ENCODE results near the gene KLHL13.
"Not testable (repeated sequence)": the region's sequence is repeated elsewhere in the genome, so short reads cannot be mapped to it uniquely, and the experiment has no call there.

Gene KLHL13

DNA sequence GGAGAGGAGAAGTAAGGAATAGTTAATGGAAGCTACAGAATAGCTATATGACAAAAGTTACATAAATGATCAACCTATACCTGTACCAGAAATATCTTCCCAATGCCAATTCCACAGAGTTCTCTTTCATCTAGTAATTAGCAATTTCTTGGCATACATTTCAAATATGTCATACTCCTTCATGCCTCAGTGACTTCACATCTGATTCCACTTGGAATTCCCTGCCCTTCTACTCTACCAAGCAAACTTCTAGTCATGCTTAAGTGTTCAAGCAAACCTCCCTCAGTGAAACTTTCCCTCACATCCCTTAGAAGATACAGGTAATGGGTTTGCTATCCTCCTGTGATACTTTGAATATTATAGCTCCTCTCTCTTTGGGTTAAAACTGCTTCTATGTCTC, 127.1 kb downstream of the KLHL13 start:
- no peak for DNase-seq

DNA sequence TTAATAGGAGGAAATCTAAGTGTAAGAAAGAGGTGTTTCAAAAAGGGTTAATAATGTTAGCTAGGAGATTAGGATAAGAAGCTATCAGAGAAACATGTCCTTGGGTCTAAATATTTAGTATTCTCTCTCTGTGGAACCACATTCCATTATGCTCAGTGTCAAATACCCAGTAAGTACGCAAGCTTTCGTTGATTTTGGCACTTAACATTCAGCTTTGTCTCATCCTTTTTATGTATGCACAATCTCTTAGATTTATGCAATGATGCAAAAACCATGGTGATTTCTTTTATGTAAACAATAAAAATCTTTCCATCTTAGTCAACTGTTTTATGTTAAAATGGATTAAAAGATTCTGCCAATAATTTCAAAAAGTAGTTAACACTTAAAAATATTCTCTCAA, 129.2 kb downstream of the KLHL13 start:
- no peak for DNase-seq

DNA sequence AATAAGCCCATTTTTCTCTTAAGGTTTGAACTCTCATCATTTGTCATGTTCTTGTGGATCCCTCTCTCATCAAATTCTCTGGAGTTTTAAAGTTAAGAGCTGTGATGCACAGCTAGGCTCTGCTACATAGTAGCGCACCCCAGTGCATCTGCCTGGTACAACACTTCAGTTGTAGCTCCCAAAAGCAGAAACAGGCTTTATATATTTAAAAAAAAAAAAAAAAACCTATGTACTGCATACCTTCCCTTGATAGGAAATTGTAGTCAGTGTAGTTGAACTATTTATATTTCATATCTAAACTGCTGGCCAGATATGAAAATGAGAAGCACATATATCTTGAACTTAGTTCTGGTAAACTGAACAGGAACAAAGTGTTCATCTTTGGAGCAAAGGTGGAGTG, 131.4 kb downstream of the KLHL13 start:
- DNase-seq: no peak

DNA sequence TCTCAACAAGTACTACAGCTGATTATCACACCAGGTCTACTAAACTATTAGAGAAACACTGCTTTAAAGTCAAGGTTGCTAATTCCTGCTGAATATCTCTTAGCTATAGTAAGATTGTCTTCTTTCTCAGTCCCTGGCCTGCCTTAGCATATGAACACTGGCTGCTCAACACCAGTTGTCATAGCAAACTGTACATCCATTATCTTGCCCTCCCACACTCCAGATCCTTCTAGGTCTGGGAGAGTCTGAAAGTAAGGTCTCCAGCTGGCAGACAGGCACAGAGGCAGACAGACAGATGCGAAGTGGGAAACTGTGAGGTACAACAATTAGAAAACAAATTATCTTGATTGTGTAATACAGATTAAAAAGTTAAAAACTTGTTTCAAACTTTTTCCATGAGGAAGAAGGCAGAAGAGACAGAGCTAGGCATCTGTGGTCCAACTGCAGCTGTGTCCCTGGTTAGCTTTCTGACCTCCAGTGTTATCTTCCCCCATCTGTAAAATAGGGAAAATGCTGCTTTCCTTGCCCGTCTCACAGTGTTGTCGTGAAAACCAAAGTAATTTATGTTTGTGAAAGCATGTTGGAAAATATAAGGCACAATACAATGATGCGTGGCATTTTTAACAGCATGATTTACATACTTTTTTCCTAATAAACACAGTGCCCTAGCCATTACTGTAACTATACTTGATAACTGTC, 133.8 kb downstream of the KLHL13 start:
- DNase-seq: no peak

DNA sequence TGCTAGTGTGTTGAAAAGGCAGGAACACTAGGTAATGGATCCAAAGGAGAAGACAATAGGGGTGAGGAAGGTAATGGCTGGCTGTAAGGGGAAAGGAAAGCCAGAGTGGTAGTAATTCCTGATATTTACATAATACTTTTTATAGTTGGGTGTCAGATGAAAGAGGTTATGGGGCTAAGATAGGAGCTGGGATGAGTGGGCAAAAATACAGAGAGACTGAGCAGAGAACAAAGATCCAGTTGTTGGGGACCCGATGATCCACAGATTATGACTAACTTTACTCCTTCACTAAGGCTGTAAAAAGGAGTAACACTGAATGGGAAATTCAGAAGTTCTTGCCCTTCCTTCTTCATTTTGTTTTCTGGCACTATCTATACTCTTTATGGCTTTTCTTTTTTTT, 138.2 kb downstream of the KLHL13 start:
- no peak for DNase-seq

DNA sequence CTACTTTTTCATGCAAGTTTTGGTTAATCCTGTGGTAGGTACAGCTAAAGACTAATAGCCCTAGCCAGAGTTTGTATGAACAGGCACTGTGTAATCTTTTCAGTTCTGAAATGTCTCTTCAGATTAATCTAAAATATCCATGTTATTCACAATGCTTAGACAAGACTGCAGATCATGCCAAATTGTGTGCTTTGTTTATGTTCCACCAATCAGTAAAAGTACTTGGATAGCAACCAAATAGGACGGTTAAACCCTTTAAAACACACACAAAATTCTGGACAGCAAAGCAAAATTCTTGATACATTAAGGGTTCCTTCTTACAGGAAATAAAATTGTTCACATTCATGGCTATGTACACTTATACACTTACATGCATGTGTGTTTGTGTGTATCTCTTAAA, 139.1 kb downstream of the KLHL13 start:
- no peak for DNase-seq

DNA sequence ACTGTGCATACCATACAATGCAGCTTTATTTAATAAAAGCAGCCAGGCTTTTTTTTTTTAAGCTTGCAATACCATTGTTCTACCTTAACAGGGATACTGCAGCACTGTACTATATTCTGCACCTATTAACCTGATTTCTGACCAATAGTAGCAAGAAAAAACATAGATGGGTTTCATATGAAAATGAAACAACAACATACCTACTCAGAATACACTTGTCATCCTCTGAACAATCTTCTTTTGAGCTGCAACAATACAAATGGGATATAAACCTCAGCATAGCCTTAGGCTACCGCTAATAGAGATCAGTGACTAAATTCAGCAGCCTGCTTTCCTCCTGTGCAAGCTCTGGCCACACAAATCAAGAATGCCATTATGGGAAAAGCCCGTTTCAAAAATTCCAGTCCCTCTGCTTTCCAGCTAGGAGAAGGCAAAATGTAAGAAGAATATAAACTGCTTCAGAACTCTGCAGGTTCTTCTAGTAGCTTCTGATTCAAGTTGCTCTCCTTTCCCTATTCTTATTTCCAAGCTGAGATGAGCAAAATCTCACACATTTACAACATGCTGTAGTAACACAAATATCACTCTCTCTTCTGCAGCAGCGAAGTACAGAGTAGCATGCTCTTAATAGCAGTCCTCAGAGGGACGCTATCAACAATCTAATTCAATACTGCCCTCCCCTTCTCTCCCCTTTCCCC, 143.4 kb downstream of the KLHL13 start:
- no peak for DNase-seq

DNA sequence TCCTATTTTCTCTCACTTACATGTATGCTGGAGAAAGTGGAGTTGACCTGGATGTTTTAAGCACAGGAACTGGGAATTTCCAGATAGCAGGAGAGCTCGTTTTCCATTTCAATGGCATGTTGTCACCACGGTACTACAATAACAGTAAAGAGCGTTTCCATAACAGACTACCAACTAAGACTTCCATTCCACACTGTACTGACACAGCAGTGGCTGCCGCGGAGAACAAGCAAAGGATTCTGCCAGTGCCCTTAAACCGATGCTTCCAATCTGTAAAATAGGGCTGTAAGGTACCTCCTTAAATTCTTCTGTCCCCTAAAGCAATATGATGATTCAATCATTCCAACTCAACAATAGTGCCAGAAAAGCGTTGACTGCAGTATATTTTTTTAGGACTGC, 143.9 kb downstream of the KLHL13 start:
- DNase-seq: no peak

DNA sequence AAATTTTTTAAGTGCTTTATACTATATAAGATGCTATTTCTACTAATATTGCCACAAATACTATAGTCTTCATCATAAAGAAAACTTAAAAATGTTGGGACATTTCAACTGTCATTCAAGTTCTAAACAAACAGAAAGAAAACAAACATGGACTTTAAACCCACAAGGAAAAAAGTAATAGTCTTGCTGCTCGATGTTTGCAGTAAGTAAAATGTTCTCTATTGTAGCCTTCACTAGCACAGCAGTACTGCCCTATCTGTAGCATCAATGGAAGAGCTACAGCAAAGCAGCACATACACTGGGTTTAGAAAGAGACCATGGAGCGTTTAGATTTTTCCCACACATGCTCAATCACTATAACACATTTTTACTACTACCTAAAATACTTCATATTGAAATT, 146.8 kb downstream of the KLHL13 start:
- no peak for DNase-seq

DNA sequence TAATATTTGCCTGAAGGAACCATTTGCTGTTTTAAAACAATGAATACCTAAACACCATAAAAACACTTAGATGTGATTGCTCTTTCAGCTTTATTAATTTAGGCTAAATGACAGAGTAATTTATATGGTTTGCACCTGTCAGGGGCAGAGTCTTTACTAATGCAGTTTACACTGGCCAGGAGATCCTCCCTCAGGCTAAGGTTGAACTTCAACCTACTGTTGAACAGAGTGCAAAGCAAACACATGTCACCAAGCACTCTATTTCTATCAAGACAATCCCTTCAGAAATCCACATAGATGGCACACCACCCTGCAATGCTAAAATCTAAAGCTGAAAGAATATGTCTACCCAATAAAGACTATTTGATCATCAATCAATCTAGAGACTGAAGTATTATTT, 147.3 kb downstream of the KLHL13 start:
- DNase-seq: no peak

DNA sequence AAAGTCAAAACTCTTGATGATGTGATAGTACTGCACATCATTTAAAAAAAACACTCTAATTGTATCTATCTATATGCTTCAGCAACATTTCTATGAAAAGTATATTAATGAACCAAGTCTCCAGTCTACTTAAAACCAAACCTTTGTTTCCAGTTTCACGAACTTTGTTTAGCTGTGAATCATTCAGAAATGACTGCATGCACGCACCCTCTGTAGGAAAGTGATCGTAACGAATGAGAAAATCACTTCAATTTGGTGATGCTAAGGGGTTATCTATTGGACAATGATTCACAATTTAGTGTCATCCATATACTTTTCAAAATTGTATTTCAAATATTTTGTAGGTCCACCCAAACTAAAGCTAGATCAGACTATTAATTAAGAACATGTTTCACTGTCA, 157.6 kb downstream of the KLHL13 start:
- no peak for DNase-seq

DNA sequence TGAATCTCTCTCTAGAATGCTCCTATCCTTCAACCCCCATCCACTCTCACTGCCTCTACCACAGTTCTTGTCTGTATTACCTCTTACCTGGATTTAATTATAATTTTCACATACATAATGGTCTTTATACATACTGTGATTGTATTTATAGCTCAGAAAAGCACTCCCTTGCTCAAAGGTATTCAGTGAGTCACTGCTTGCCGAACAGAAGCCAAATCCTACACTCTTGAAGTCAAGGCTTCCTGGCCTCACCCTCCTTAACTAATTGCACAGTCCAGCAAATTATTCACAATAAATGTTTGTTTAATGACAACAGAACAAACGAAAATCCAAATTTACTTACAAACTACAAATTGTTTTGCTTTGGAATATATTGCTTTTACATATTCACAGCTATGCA, 159.5 kb downstream of the KLHL13 start:
- DNase-seq: no peak

DNA sequence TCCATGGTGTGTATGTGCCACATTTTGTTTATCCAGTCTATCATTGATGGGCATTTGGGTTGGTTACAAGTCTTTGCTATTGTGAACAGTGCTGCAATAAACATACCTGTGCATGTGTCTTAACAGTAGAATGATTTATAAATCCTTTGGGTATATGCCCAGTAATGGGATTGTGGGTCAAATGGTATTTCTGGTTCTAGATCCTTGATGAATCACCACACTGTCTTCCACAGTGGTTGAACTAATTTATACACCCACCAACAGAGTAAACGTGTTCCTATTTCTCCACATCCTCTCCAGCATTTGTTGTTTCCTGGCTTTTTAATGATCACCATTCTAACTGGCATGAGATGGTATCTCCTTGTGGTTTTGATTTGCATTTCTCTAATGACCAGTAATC, 177.3 kb downstream of the KLHL13 start:
- DNase-seq: not testable (repeated sequence)

DNA sequence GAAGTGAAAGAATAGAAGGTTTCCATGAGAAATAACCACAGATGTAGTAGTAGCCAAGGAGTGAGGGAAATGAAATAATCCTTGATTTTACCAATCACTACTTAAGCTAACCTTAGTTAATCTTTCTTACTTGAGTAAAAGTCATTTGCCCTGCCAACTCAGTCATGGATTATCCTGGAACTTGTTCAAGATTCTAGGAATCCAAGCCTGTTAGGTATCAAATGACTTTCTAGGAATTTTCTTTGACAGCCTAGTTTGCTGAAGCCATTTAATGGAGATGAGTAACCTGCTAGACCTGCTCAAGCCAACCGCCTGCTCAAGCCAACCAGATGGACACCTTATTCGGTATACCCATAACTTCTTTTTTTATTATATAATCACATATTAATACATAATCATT, 180.5 kb downstream of the KLHL13 start:
- no peak for DNase-seq

DNA sequence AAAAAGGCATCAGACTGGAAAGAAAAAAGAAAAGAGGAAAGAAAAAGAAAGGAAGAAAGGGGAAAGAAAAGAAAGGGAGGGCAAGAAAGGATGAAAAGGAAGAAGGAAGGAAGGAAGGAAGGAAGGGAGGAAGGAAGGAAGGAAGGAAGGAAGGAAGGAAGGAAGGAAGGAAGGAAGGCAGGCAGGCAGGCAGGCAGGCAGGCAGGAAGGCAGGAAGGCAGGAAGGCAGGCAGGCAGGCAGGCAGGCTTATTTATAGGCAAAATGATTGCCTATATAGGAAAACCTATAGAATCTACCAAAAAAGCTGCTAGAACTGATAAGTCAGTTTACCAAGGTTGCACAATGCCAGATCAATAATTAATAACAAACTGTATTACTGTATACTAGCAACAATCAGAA, 186.5 kb downstream of the KLHL13 start:
- DNase-seq: not testable (repeated sequence)

DNA sequence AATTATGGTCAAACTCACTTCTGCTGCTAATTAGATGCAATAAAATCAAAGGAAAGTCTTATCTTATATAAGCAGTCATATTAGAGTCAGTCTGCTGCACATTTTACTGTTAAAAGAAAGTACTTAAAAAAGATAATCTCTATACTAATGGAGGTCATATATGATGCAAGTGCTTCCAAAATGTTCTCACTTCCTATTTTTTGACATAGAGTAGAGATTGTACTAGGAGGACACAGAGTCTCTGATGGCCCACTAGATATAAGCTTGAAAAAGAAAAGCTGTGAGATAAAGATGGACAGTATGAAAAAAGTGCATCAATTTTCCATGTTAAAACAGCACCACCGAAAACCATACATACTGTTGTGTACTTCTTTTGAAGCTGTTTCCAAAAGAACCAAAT, 196.9 kb downstream of the KLHL13 start:
- DNase-seq: no peak

DNA sequence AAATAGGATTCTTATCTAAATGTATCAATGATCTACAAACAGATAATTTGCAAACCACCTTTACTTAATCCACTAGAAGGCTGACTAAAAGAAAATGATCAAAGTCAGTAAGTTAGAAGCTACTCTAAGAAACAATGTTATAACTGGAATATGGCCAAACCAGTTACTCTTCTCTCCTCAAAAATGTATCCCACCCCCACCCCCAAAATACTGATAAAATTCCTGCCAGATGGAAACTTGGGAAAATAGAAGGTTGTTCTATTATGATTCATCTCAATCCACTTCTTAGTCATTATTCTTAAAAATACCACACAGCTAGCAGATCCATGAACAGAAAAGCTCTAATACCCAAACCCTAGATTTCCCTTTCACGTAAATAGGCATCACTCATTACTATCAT, 206.4 kb downstream of the KLHL13 start:
- DNase-seq: no peak

DNA sequence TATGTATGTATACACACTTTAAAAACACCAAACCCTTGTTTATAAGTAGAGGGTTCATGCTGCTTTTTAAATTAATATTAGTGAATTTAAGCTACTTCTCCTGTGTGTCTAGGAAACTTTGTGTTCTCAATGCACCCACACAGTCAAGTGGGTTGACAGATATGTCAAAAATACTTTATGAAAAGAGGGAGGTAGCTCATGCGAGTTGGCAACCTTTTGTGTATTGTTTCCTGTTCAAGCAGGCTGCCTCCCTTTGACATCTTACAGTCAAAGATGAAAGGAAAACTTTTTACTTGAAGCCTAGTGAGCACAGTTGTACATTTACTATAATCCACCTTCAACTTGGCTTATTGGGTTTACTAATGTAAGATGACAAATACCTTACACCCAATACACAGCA, 218.4 kb downstream of the KLHL13 start:
- DNase-seq: no peak

DNA sequence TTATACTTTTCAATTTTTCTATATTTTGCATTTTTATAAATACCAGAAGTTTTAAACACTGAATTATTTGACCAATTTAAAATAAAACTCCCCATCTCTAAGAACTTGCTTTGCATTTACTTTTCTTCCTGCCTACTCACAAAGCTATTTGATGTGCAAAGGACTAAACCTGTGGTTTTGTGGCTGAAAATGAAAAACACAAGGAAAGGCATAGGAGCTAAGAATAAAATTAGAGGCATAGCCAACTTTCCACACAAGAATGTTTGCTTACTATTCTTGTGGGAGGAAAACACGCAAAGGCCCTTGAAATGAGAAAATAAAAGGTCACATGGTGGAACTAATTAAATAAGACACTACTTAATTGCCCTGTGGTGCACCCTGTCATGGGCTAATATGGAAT, 221.2 kb downstream of the KLHL13 start:
- DNase-seq: no peak

DNA sequence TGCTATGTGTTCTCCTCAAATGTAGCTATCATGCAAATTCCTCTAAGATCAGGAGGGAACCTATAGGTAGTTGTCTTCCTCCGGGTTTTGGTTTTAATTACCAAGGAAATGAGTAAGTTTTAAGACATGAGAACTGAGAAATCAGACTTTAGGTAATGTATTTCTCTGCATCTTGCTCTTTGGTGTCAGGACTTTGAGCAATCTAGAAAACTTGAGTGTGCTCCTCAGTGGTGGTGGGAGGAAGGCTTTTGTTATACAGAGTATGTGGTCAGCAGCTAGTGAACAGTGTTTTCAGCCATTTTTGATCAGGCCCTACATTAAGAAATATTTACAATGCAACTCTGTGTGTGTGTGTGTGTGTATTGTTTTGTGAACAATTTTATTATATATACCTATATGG, 224.1 kb downstream of the KLHL13 start:
- no peak for DNase-seq

DNA sequence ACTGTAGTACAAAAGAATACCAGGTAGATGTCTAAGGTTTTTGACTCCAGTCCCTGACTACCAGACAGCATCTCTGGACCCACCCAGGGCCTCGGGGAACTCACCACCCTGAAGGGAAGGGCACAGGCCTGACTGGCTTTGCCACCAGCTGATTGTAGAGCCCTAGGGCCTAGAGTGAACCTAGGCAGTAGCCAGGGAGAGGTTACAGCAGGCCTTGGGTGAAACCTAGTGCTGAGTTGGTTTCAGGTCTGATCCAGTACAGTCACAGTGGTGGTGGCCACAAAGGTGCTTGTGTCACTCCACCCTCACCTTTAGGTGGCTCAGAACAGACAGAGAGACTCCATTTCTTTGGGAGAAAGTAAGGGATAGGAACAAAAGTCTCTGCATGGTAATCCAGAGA, 244.8 kb downstream of the KLHL13 start:
- no peak for DNase-seq

DNA sequence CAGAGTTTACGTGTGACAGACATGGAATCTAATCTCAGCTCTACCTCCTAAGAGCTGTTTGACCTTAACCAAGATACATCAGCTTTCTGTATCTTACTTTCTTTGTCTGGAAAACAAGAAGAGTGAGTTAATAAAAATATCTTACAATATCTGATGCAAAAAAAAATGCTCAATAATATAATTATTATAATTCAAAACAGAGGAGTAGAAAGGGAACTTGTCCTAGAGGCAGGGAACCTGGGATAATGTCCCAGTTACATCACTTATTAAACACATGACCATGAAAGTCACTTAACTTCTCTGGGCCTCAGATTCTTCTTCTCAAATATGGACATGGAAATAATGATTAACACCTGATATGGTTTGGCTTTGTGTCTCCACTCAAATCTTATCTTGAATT, 256.1 kb downstream of the KLHL13 start:
- no peak for DNase-seq

DNA sequence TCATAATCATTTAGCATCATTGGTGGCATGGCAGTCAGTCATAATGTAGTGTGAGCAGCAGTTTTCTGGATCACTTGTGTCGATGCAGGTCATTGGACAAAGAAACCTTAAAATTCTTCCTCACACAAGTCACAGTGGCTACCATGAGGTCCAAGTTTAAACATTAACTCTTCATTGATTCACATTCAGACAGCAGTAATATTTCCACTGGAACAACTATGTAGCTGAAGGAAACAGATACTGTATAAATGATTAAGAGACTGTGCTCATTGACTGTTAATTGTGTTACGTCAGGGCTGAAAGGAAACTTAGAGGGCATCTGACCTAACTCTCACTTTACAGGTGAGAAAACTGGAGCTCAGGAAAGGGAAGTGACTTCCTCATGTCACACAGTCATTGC, 261.8 kb downstream of the KLHL13 start:
- no peak for DNase-seq

DNA sequence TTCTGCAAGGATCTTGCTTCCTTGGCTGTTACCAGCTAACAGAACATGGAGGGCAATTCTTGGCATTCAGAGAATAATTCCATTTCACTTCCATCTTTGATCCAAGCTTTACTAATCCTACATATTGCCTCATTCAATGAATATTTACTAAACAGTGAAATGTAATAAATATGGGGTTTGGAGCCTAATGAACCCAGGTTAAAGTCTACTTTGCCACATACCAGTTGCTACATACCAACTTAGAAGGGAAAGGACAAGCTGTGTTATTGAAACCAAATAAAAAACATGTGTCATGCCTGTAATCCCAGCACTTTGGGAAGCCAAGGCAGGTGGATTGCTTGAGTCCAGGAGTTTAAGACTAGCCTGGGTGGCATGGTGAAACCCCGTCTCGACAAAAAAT, 265.6 kb downstream of the KLHL13 start:
- DNase-seq: no peak

Measured in right hindlimb (tissue), 1 donor.